ENCODE measurements around the gene DUSP7.

GRCh38 chr3:52099001-52099401 lies 42.6 kb upstream of the DUSP7 start:
- TF ChIP-seq CTCF (IDR thresholded peaks at IDR 0.05) (no peak), POLR2A (IDR thresholded peaks at IDR 0.05) (no peak), EP300 (IDR thresholded peaks at IDR 0.05) (peak in 1 of 4 donors; percentile 33)
